ENCODE measurements around the gene ARMC8. TPM values are rescaled to one million over a fixed set of nuclear protein-coding genes. Genes with fewer than 3 reads are reported as not detected.

The ARMC8 gene
- total RNA-seq, 2 donors from 2014 or later, result 29.8 to 103 TPM

GRCh38 chr3:138186221-138186620, 880 bp upstream of the ARMC8 start:
- H3K9me3 ChIP-seq, result no peaks in the 10 kb centered on the region
- 76 to 78% methylated on average over 2 of the region's 2 CpGs for WGBS, 2 donors
- DNase-seq, result no peak
- TF ChIP-seq POLR2A (IDR thresholded peaks at IDR 0.05), result no peak
- TF ChIP-seq CTCF (IDR thresholded peaks at IDR 0.05), result no peak
- peaks cover 34% of the 10 kb centered on the region for H3K4me1 ChIP-seq
- intact Hi-C loops (cut with DNase I), result no loop called here
- H3K27me3 ChIP-seq, result no peaks in the 10 kb centered on the region
- no peak for ATAC-seq
- no peaks in the 10 kb centered on the region for H3K36me3 ChIP-seq (replicated peaks in 1 of 2; ENCODE audit: insufficient read depth in 1 of 2, low read depth in 2 of 2)
- H3K27ac ChIP-seq, result peak overlapping the region in 2 of 4 donors; percentile 91 to 95
- H3K4me3 ChIP-seq, result no peak overlapping the region

GRCh38 chr3:138186803-138187295, 252 bp upstream of the ARMC8 start:
- H3K27me3 ChIP-seq, result no peaks in the 10 kb centered on the region
- TF ChIP-seq POLR2A (IDR thresholded peaks at IDR 0.05), result no peak
- no peak for TF ChIP-seq CTCF (IDR thresholded peaks at IDR 0.05)

GRCh38 chr3:138188013-138188730, 1.1 kb downstream of the ARMC8 start:
- intact Hi-C loops (cut with DNase I), result no loop called here
- Histone ChIP-seq H3K27ac (peak overlapping the region; percentile 91 to 97 (median 96)), H3K4me1 (peaks cover 34% of the 10 kb centered on the region), H3K27me3 (no peaks in the 10 kb centered on the region), H3K9me3 (no peaks in the 10 kb centered on the region), H3K4me3 (peak overlapping the region; percentile 75 to 92), H3K36me3 (replicated peaks in 1 of 2; ENCODE audit: insufficient read depth in 1 of 2, low read depth in 2 of 2) (no peaks in the 10 kb centered on the region)
- ATAC-seq, result peak; percentile 45
- DNase-seq, result peak in 1 of 4 donors; percentile 59
- WGBS, 2 donors, result 1 to 2% methylated on average over 14 to 17 of the region's 17 CpGs
- TF ChIP-seq POLR2A (IDR thresholded peaks at IDR 0.05) (no peak), CTCF (IDR thresholded peaks at IDR 0.05) (no peak)

More at GRCh38 chr3:138186803-138187295, 252 bp upstream of the ARMC8 start:
- peaks cover 34% of the 10 kb centered on the region for H3K4me1 ChIP-seq
- DNase-seq (peak; percentile 93 to 96 (median 94)), ATAC-seq (peak; percentile 96)
- H3K36me3 ChIP-seq (replicated peaks in 1 of 2; ENCODE audit: insufficient read depth in 1 of 2, low read depth in 2 of 2), result no peaks in the 10 kb centered on the region
- WGBS, 2 donors, result 0% methylated on average over 25 of the region's 25 CpGs
- peak overlapping the region; percentile 91 to 97 (median 96) for H3K27ac ChIP-seq
- intact Hi-C loops (cut with DNase I), result no loop called here
- H3K4me3 ChIP-seq, result peak overlapping the region; percentile 75 to 92
- H3K9me3 ChIP-seq, result no peaks in the 10 kb centered on the region

- 63 to 71% methylated on average over 2 of the region's 2 CpGs for WGBS, 2 donors
- Histone ChIP-seq H3K4me3 (no peak overlapping the region), H3K27ac (no peak overlapping the region), H3K27me3 (no peaks in the 10 kb centered on the region), H3K36me3 (replicated peaks in 1 of 2; ENCODE audit: insufficient read depth in 1 of 2, low read depth in 2 of 2) (no peaks in the 10 kb centered on the region), H3K4me1 (peaks cover 6% of the 10 kb centered on the region), H3K9me3 (no peaks in the 10 kb centered on the region)
- DNase-seq (no peak), ATAC-seq (no peak)
- TF ChIP-seq CTCF (IDR thresholded peaks at IDR 0.05) (no peak), POLR2A (IDR thresholded peaks at IDR 0.05) (no peak)
- intact Hi-C loops (cut with DNase I), result no loop called here
Measured at GRCh38 chr3:138195481-138195880, 8.4 kb downstream of the ARMC8 start.

- no peaks in the 10 kb centered on the region for H3K27me3 ChIP-seq
- H3K27ac ChIP-seq, result no peak overlapping the region
- intact Hi-C loops (cut with DNase I), result no loop called here
- no peak overlapping the region for H3K4me3 ChIP-seq
- H3K4me1 ChIP-seq, result peaks cover 2% of the 10 kb centered on the region
- H3K9me3 ChIP-seq, result no peaks in the 10 kb centered on the region
- DNase-seq, result no peak
- TF ChIP-seq POLR2A (IDR thresholded peaks at IDR 0.05) (no peak), CTCF (IDR thresholded peaks at IDR 0.05) (no peak)
- ATAC-seq, result no peak
- no peaks in the 10 kb centered on the region for H3K36me3 ChIP-seq (replicated peaks in 1 of 2; ENCODE audit: insufficient read depth in 1 of 2, low read depth in 2 of 2)
- WGBS, 2 donors, result 89 to 94% methylated on average over 2 of the region's 2 CpGs
Measured at GRCh38 chr3:138196023-138196422, 8.9 kb downstream of the ARMC8 start.

Measured in body of pancreas (tissue), 4 donors.